Dermis blood vessel endothelial cell (primary cell): Measurements from ENCODE around the gene DYSF. TPM values are rescaled to one million over a fixed set of nuclear protein-coding genes. Genes with fewer than 3 reads are reported as not detected.

Source experiments
- DNase-seq: peaks from one replicate; pipeline ENCODE4 v3.0.0; 2010
- total RNA-seq: library from RNA; depleted of rRNA; stranded (reverse); fragments of >200 nt; gene quantifications from 2 replicates; pipeline ENCODE4 v1.2.3, GENCODE V29; 2014

DYSF gene
- total RNA-seq, 1 donor from 2014 or later: 145 TPM

DNA sequence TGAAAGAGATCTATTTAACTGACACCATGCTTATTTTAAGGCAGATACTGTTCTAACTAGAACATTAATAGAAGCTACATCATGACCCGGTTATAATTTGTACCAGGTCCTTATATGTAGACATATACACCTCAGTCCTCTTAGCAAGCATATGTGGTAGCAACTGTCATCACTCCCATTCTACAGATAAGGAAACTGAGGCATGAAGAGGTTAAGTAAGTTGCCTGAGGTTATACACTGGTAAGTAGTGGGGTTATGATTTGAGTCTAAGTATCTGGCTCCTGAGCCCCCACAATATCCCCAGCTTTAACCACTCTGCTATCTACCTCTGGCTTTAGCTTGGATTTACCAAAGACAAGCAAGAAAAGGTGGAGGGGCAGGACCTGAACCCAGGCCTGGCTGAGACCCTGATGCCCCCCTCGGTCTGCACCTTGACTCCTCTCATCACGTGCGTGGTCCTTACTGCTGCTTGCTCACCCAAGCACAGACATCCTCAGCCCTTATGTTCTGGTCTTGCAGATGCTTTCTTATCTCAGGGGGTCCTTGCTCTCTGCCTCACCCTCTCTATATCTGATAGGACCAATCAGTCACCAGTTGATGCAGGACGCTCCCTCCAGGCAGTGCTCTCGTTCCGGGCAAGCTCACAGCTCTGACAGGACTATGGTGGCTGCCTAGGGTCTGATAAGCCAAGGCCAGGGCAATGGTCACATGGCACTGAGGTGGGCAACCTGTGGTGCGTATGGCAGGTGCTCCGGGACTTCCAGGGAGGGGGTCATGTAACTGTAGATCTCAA is 4.0 kb downstream of the DYSF start:
- no peak for DNase-seq

DNA sequence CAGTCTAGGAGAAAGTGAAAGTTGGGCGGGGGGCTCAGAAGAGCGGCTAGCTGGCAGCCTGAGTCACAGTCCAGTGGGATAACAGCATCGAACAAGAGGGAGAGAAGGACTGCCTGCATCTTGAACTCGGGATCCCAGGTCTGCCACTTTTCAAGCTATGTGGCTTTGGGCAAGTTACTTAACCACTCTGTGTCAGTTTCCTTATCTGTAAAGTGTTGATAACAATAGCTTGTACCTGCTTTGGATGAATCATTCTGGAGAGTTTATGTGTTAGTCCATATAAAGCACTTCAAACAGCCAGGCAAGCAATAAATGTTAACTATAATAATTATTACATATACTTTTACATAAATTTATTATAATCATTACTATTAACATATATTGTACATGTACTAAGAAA is 4.6 kb downstream of the DYSF start:
- DNase-seq: peak; percentile 43

DNA sequence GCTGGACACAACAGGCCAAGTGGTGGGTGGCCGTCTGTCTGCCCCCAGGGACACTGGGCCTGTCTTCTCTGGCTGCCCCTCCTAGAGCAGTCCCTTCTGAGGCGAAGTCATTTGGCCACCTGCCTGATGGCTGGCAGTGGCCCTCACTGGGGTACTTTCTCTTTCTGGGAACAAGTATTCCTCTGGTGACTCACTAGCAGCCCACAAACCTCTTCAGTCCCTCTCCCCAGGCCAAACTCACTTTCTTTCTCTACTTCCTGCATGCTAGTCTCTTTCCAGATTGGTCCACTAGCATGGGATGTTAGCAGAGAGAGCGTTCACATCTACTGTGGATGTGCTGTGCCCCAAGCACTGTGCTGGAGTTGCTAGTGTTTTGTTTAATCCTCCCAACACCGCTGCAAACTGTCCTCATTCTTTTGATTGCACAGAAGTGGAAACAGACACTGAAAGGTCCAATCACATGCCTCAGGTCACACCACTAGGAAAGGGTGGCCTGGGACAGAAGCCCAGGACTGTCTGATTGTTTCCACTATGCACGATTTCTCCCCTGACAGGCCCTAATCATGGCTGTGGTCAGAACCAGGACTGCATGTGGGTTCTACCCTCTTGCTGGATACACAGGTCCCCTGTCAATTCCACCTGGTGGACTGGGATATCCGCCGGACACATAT is 5.2 kb downstream of the DYSF start:
- DNase-seq: peak; percentile 51

DNA sequence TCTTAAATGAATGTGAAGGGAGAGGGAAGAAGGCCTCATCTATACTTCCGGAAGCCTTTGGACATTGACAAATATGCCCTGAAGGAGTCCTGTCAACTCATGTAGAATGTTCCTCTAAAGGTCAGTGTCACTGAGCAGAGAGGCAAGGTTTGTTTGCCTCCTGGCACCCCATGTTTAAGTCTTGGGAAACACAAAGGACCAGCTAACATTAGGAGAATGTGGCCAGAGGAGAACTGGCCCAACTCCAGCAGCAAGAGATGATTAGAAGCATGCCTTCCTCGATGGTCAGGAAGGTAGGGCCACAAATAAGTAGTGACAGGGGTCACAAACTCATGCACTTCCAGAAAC is 5.7 kb downstream of the DYSF start:
- no peak for DNase-seq

DNA sequence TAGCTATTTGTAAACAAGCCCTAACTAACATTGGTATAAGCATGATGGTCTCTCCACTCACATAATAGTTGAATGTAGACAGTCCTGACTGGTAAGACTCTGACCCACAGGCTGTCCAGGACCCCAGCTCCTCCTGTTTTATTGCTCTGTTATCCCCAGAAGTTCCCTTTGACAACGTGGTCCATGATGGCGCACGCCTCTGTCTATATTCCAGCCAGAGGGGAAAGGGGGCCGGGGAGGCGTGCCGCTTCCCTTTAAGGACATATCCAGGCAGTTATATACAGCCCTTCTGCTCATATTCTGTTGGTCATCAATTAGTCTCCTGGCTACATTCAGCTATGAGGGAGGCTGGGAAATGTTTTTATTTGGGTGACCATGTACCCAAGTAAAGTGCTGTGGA is 6.7 kb downstream of the DYSF start:
- no peak for DNase-seq

DNA sequence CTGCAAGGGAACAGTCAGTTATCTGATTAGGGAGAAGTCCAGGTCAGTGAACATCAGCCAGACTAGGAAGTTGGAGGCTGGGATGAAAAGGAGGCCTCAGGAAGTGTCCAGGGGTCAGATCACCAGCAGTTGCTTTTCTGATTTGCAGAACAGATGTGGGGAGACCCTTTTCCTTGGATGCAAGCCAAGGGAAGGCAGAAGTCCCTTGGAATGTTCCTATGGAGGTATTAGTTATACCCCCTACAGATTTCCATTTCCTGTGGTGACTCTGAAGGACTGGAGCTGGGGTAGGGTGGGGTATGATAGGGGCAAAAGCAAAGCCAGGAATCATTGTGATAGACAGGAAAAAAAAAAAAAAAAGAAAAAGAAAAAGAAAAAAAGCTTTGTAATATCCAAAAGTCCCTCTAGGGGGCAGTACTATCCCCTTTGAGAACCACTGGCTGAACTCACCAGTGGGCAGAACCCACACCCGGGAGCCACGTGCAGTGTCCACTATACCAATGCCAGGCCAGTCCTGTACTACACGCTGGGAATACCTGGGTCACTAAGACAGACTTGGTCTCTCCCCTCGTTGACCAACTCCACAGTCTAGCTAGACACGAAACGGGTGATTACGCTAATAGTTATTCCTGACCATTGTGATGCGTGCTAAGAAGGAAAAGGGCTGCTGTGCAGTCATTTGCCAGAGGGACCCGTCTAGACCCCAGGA is 7.4 kb downstream of the DYSF start:
- DNase-seq: peak; percentile 89

DNA sequence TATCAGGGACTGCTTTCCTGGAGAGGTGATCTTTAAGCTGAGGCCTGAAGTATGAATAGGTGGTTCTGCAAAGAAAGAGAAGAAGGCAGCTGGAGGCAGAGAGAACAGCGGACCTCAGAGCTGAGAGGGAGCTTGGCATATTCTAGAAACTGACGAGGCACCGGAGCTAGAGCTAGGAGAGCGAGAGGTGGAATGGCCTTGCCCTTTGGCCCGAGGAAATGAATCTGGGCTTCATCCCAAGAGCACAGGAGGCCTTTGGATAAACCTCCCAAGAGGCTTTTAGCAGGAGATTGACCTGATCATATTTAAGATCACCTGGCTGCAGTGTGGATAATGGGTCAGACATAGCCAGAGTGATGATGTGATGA is 7.9 kb downstream of the DYSF start:
- no peak for DNase-seq

DNA sequence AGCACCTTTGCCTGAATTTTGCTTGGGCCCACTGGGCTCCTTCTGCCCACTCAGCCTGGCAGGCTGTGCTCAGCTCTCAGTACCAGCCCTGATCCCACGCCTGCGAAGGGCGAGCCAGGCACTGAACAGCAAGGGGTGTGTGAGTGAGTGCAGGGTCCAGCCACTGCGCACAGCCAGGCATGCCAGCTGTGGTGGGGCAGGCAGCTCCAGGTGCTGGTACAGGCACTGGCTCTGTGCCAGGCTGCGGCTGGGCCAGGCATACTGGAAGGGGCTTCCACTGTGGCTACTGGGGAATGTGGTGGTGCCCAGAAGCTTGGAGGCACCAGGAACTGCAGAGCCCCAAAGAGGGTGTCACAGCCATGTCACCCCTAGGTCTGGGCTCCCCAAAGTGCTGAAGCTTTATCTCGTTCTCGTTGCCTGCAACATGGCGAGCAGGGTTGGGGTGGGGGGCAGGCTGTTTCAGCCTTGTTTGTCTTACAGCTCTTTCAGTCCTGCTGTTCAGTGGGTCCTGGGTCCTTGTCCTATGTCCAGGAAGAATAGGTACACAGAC is 8.8 kb downstream of the DYSF start:
- DNase-seq: no peak

DNA sequence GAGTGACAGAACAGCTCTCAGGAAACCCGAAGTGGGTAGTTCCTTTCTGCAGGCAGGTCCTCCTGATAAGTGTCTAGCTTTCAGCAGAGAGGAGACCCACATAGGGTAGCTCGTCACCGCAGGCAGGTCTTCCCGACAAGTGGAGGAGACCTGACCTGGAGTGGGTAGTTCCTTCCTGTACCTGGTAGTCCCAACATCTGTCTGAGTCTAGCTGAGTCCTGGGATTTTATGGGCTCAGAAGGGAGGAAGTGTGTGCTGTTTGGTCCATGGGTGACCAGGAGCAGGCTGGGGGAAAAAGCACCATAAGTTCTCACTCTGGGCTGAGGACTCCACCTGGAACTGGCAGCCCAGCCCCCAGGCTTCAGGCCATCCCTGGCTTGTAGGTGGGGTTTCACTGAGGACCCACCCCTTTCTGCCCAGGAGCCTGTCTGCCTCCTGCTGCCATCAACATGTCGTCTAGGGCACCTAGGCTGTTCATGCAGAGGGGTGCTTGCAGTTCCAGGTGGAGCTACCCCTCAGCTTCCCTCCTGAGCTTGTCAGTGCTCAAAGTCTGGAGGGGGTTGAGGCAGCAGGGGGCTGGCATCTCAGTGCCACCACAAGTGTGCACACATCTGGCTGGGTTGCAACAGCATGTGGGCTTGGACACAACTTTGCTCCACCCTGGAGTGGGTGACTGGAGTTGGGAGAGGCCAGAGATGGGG is 9.4 kb downstream of the DYSF start:
- no peak for DNase-seq

DNA sequence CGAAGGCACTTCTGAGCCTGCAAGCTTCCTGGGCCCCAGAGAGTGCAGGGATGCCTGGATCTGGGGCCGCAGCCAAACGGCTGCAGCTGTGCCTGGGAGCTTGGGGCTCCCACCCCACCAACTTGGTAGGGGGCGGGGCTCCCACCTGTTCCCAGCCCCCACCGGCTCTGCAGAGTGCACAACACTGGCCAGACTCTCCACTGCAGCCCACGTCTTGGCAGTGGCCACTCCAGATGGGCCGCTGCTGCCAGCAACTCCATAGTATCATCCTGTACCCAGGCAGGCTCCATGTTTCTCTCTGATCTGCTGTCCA is 9.9 kb downstream of the DYSF start:
- no peak for DNase-seq

DNA sequence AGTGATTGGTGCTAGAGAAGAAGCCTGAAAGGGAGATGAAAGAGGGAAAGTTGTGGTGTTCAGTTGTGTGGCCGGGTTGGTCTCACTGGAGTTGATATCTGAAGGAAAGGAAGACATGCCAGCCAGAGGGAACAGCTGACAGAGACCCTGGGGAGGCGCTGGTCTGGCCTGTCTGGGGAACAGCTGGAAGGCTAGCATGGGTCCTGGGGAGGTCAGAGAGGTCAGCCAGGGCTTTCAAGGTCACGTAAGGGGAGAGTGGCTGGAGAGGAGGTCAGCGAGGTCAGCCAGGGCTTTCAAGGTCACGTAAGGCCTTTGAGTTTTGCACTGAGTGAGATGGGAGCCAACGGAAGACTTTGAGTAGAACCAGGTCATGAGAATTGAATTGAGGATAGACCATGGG is 11.0 kb downstream of the DYSF start:
- no peak for DNase-seq

DNA sequence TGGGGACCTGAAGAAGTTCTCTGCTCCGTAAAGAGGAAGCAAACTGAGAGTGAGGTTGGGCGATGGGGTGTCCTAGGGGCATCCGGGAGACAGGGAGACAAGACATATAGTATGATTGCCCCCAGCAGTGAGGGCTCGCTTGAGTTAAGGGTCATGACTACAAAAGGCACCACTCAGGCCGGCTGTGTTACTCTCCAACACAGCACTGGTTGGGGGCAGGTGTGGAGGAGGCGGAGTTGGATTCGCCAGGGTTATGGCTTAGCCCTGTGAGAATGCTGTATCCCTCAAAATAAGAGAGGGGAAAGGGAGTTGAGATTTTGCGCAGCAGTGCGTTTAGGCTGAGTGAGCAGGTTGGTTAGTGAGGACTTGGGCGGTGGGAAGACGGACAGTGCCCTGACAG is 12.0 kb downstream of the DYSF start:
- no peak for DNase-seq

DNA sequence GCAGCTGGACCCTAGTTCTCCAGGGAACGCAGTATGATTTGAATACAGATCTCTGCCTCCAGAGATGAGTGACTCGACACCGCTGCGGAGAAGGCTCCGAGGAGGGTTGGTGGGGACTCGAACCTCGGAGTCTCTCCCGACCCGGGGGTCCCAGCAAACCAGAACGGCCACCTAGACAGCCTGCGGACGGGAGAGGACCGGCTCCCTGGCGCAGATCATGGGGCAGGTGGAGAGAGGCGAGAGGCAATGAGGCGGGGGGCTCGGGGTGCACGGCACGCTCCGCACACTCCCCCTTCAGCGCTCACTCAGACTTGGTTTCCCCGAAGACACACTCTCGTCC is 12.6 kb downstream of the DYSF start:
- DNase-seq: no peak

DNA sequence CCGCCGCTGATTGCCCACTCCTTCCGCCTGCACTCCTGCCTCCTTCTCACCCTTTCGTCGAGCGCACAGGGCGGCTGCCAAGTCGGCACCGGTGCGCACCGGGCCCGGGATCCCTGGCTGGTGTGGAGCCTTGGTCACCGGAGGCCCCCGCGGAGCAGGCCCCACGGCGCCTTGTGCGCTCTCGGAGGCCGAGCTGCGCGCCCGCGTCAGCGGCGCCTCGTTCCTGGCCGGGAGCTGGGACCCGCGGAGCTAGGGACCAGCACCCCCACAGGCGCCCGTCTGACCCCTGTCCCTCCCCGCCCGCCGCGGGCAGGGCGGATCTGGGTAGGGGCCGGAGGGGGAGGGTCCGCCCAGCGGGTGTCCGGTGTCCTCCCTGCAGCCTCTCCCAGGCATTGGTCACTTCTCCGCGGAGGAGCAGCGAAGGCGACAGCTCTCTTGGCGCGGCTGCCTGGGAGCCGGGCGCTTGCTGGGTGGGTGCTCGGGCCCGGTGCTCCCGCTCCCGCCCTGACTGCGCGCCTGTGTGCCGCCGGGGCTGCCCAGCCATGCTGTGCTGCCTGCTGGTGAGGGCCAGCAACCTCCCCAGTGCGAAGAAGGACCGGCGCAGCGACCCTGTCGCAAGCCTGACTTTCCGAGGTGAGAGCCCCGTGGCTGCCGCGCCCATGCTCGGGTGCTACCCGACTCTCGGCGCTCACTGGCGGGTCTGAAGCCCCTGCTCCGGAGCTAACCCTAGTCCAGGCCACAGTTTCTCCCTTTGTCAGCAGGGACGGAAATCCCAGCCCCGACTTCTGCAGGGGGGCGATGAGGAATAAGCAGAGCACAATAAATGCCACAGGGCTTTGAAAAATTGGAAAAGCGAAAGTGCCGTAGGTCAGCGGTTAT is 13.2 kb downstream of the DYSF start:
- DNase-seq: peak; percentile 54

DNA sequence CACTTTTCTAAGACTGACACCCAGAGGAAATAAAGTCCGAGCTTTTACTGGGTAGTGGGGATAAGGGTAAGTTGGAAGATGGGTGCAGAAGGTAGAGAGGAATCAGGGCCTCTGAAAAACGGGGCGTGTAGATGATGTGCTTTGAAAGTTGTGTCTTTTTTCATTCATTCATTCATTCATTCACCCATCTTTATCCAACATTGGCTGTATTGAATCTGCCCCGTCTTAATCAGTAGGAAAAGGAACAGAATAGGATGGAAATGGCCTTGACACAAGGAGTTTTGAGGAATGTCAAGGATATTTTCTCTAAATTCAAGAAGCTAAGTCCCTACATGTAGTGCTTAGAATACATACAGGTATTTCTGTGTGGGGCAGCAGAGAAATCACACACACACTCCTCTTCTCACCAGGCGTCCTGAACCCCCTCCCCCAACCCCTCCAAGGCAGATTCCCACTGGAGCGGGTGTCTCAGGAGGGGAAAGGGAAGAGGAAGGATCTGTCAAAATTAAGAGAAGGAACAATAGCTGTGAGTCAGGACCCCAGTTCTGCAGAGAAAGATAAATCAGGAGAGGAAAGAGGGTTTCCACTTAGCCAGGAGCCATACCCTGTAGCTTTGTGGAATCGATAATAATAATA is 13.9 kb downstream of the DYSF start:
- DNase-seq: peak; percentile 73

DNA sequence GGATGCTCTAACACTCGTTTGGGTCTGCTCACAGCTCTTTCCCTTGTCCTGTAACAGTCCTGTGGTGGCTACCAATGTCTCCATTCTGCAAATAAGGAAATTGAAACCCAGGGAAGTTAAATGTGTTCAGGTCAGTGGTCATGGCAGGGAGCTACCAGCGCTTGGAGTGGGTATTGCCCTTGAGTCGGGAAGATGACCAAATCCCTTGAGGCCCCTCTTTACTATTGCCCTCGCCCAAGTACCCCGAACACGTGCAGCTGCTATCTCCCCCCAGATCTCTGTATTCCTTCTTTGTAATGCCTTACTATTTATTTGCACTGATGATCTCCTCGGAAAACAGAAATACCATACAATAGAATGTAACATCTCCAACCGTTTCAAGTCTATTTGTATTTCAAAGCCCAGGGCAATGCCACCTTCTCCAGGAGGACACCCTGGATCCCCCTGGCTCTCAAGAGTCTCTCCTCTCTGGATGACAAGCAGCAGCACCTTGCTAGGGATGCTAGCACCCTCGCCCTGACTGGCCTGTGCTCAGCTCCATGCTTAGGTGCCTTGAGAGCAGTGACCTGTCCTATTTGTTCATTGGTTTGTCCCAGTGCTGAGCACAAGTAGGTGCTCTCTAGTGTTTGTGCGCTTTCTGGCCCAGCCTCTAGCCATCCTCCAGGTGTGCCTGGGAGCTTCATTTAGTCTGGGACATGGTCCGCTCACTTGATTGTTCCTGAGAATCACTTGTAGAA is 15.1 kb downstream of the DYSF start:
- DNase-seq: no peak

DNA sequence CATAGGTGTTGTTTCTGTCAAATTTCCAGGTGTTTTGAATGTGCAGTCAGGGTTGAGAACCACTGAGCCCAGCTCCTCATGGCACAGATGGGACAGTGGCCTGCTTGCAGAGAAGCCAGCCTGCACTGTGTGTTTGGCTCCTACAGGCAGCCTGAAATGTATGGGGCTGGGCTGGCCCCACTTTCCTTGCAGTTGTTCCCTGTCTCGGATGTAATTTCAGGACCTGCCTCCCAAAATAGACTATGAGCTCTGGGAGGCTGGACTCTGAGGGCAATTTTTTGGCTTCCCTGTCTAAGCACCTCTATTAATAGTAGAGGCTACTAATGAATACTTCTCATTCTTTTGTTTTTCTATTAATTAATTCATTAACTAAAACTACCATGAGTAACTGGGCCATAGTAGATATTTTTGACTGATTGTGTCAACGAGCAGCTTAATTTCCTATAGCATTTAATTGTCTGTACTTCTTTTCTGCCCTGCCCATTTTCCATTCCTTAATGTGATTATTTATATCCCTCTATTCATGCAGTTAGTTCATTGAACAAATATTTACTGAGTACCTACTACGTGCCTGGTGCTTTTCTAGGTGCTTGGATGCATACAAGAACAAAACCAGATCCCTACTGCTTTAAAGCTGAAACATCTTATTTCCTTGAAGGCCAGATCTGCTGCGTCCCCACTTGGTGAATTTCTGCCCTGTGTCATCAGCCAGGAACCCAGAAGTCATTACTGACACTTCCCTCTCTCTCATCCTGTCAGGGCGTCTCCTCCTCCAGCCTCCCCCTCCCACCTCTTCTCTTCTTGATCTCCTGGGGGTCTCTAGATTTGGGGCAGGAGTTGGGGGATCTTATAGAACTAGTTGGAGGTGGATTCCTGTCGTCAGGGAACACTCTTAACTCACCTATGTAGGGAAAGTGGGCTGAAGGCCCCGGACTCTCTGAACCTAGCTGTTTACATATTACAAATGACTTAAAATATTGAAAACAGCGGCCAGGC is 16.3 kb downstream of the DYSF start:
- DNase-seq: no peak

DNA sequence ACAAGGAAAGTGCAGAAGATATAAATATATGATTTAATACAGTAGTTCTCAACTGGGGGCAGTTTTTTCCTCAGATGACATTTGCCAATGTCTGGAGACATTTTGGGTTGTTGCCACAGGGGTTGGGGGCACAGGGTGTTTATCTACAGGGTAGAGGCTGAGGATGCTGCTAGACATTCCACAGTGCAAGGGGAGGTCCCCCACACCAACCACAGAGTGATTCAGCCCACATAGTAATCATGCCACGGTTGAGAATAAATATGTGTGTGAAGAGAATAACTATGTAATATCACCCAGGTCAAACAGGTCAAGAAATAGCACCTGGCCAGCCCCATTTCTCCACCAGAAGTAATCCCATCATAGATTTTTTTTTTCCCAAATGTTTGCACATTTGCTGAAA is 17.9 kb downstream of the DYSF start:
- no peak for DNase-seq

DNA sequence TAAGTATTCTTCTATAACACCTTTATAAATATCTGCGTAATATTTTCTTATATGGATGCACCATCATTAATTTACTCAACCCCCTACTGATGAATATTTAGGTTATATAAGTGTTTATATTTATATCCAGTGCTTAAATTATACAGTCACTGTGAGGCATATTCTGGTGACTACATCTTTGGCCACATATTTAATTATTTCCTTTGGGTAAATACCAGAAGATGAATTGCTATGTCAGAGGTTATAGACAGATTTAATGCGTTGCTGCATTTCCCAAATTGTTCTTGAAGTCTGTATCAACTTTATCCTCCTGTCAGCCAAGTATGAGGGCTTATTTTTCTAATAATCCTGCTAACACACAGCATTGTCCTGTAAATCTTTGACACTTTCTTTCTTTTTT is 18.7 kb downstream of the DYSF start:
- no peak for DNase-seq
